RCC 7860 (cell line): Measurements from ENCODE around the gene SYT15B.
"Not testable (repeated sequence)": the region's sequence is repeated elsewhere in the genome, so short reads cannot be mapped to it uniquely, and the experiment has no call there.

Experiments
- DNase-seq: peaks from one replicate; pipeline ENCODE4 v3.0.0-alpha.2; 2015; ENCODE audit warnings: low spot score
- FAIRE-seq: peaks from 2 replicates; lab custom pipeline; 2012; peaks lifted over from hg19 to GRCh38; lab: Jason Lieb, UNC

The SYT15B gene

GRCh38 chr10:47763554-47764175, at the start of gene SYT15B:
Gene SYT15B, minus strand, starts transcription at chr10:47763592. Its CDS starts 952 bp downstream, at chr10:47762640.
- FAIRE-seq, DNase-seq: not testable (repeated sequence)

GRCh38 chr10:47779590-47779989, 16.2 kb upstream of the SYT15B start:
- FAIRE-seq, DNase-seq: not testable (repeated sequence)

- FAIRE-seq: not testable (repeated sequence)
- peak; percentile 71 for DNase-seq
Observed at GRCh38 chr10:47775361-47776231, 12.2 kb upstream of the SYT15B start.

- not testable (repeated sequence) for DNase-seq, FAIRE-seq
Observed at GRCh38 chr10:47770745-47771144, 7.4 kb upstream of the SYT15B start.

- DNase-seq, FAIRE-seq: not testable (repeated sequence)
Observed at GRCh38 chr10:47768578-47769115, 5.3 kb upstream of the SYT15B start.

GRCh38 chr10:47768085-47768484, 4.7 kb upstream of the SYT15B start:
- not testable (repeated sequence) for FAIRE-seq
- DNase-seq: peak; percentile 5

- DNase-seq, FAIRE-seq: not testable (repeated sequence)
Observed at GRCh38 chr10:47767236-47767635, 3.8 kb upstream of the SYT15B start.

- FAIRE-seq, DNase-seq: not testable (repeated sequence)
Observed at GRCh38 chr10:47765232-47765631, 1.8 kb upstream of the SYT15B start.

GRCh38 chr10:47762674-47763553, 478 bp downstream of the SYT15B start:
- not testable (repeated sequence) for FAIRE-seq, DNase-seq

- not testable (repeated sequence) for DNase-seq
Observed at GRCh38 chr10:47758855-47759254, 4.5 kb downstream of the SYT15B start.

GRCh38 chr10:47756169-47756568, 7.2 kb downstream of the SYT15B start:
- DNase-seq, FAIRE-seq: not testable (repeated sequence)

More at GRCh38 chr10:47758855-47759254, 4.5 kb downstream of the SYT15B start:
- not testable (repeated sequence) for FAIRE-seq

- FAIRE-seq, DNase-seq: not testable (repeated sequence)
Observed at GRCh38 chr10:47753871-47754270, 9.5 kb downstream of the SYT15B start.

- DNase-seq, FAIRE-seq: not testable (repeated sequence)
Observed at GRCh38 chr10:47753176-47753575, 10.2 kb downstream of the SYT15B start.

GRCh38 chr10:47751821-47752220, 11.6 kb downstream of the SYT15B start:
- FAIRE-seq, DNase-seq: not testable (repeated sequence)

- DNase-seq, FAIRE-seq: not testable (repeated sequence)
Observed at GRCh38 chr10:47750360-47750759, 13.0 kb downstream of the SYT15B start.

GRCh38 chr10:47746780-47747376, 16.5 kb downstream of the SYT15B start:
- FAIRE-seq: not testable (repeated sequence)

GRCh38 chr10:47744881-47745280, 18.5 kb downstream of the SYT15B start:
- DNase-seq, FAIRE-seq: not testable (repeated sequence)

More at GRCh38 chr10:47746780-47747376, 16.5 kb downstream of the SYT15B start:
- not testable (repeated sequence) for DNase-seq

- peak; percentile 3 for DNase-seq
- not testable (repeated sequence) for FAIRE-seq
Observed at GRCh38 chr10:47743611-47744550, 19.5 kb downstream of the SYT15B start.
